ENCODE data around the gene GNAO1.

Gene GNAO1

GRCh38 chr16:56190677-56191155, 573 bp upstream of the GNAO1 start:
- in situ Hi-C loops (cut with MboI; ENCODE audit: low sequenced_read_pairs, unreplicated experiment), result no loop called here
- no peak for TF ChIP-seq CTCF (IDR thresholded peaks at IDR 0.05; ENCODE audit: borderline replicate concordance, control extremely low read depth, extremely low read depth, insufficient read depth, missing control alignments)

GRCh38 chr16:56191835-56192634, 746 bp downstream of the GNAO1 start:
- no peak for TF ChIP-seq CTCF (IDR thresholded peaks at IDR 0.05; ENCODE audit: borderline replicate concordance, control extremely low read depth, extremely low read depth, insufficient read depth, missing control alignments)
- in situ Hi-C loops (cut with MboI; ENCODE audit: low sequenced_read_pairs, unreplicated experiment), result no loop called here
- peak; percentile 22 for DNase-seq (ENCODE audit: low spot score)

More at GRCh38 chr16:56190677-56191155, 573 bp upstream of the GNAO1 start:
- DNase-seq (ENCODE audit: low spot score), result peak; percentile 37

- in situ Hi-C loops (cut with MboI; ENCODE audit: low sequenced_read_pairs, unreplicated experiment), result no loop called here
- no peak for TF ChIP-seq CTCF (IDR thresholded peaks at IDR 0.05; ENCODE audit: borderline replicate concordance, control extremely low read depth, extremely low read depth, insufficient read depth, missing control alignments)
- no peak for DNase-seq (ENCODE audit: low spot score)
These were observed 1.3 kb downstream of the GNAO1 start for GRCh38 chr16:56192635-56192945.

GRCh38 chr16:56192986-56193945, 2.0 kb downstream of the GNAO1 start:
- in situ Hi-C loops (cut with MboI; ENCODE audit: low sequenced_read_pairs, unreplicated experiment), result no loop called here
- TF ChIP-seq CTCF (IDR thresholded peaks at IDR 0.05; ENCODE audit: borderline replicate concordance, control extremely low read depth, extremely low read depth, insufficient read depth, missing control alignments), result no peak
- DNase-seq (ENCODE audit: low spot score), result no peak

GRCh38 chr16:56193951-56194726, 2.9 kb downstream of the GNAO1 start:
- in situ Hi-C loops (cut with MboI; ENCODE audit: low sequenced_read_pairs, unreplicated experiment), result no loop called here
- TF ChIP-seq CTCF (IDR thresholded peaks at IDR 0.05; ENCODE audit: borderline replicate concordance, control extremely low read depth, extremely low read depth, insufficient read depth, missing control alignments), result no peak
- peak; percentile 57 for DNase-seq (ENCODE audit: low spot score)

- TF ChIP-seq CTCF (IDR thresholded peaks at IDR 0.05; ENCODE audit: borderline replicate concordance, control extremely low read depth, extremely low read depth, insufficient read depth, missing control alignments), result no peak
- in situ Hi-C loops (cut with MboI; ENCODE audit: low sequenced_read_pairs, unreplicated experiment), result no loop called here
- no peak for DNase-seq (ENCODE audit: low spot score)
These were observed 3.9 kb downstream of the GNAO1 start for GRCh38 chr16:56195151-56195550.

All from GM13976 (cell line).